Panc1 (cell line): ENCODE data around the gene CIC.

Experiments
- REST ChIP-seq, 2 experiments: IDR thresholded peaks; 2 replicates each; pipeline ENCODE4 v1.6.1; 2011 to 2012; ENCODE audit warnings: low read depth in 2 of 2, control low read depth in 1 of 2, low read length in 1 of 2, mild to moderate bottlenecking in 1 of 2, moderate library complexity in 1 of 2; ENCODE audit not compliant: insufficient read depth in 1 of 2
- TCF7L2 ChIP-seq: IDR thresholded peaks from 2 replicates; pipeline ENCODE4 v1.6.1; 2011; ENCODE audit warnings: mild to moderate bottlenecking, low read depth, low read length, inconsistent platforms
- TF ChIP-seq, protein P1 (sequence below): fragments of 450-650 bp; IDR thresholded peaks from 2 replicates; pipeline ENCODE4 v1.5.1; 2017; ENCODE audit warnings: mild to moderate bottlenecking

GRCh38 chr19:42301646-42302203 is 32.7 kb downstream of the CIC start, which contains the start of gene PRR19:
- no peak for TF ChIP-seq REST (IDR thresholded peaks at IDR 0.05; ENCODE audit: insufficient read depth in 1 of 2, low read depth in 2 of 2, low read length in 1 of 2)
- TF ChIP-seq, protein P1, sequence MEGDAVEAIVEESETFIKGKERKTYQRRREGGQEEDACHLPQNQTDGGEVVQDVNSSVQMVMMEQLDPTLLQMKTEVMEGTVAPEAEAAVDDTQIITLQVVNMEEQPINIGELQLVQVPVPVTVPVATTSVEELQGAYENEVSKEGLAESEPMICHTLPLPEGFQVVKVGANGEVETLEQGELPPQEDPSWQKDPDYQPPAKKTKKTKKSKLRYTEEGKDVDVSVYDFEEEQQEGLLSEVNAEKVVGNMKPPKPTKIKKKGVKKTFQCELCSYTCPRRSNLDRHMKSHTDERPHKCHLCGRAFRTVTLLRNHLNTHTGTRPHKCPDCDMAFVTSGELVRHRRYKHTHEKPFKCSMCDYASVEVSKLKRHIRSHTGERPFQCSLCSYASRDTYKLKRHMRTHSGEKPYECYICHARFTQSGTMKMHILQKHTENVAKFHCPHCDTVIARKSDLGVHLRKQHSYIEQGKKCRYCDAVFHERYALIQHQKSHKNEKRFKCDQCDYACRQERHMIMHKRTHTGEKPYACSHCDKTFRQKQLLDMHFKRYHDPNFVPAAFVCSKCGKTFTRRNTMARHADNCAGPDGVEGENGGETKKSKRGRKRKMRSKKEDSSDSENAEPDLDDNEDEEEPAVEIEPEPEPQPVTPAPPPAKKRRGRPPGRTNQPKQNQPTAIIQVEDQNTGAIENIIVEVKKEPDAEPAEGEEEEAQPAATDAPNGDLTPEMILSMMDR, result no peak
- no peak for TF ChIP-seq TCF7L2
